Measurements from ENCODE around the gene YPEL5. TPM values are rescaled to one million over a fixed set of nuclear protein-coding genes. Genes with fewer than 3 reads are reported as not detected.

The YPEL5 gene
- total and polyA plus RNA-seq, 10 of the 15 experiments (the other 5 are each of a cell fraction or from before 2014, with no cell fraction given), result 18.8 to 47.3 (median 21.7) TPM

- in situ Hi-C loops (cut with MboI), result loop anchor here (5.0 kb wide), 1 partner anchor 502 kb away; no protein-coding TSS in a partner anchor
- ChIA-PET CTCF (interaction anchor here (0.6 to 5.8 kb wide), 8 partner anchors 33 to 505 kb away, joined by 3 to 108 read pairs (median 8); no protein-coding TSS in a partner anchor), SMC1A (ENCODE audit: uncharacterized antibody, unreplicated experiment) (interaction anchor here (1.3 to 12.7 kb wide), 6 partner anchors 23 to 506 kb away, joined by 4 to 444 read pairs (median 14); partner anchors contain the start of gene LBH), RAD21 (ENCODE audit: unreplicated experiment) (interaction anchor here (1.5 to 7.1 kb wide), 2 partner anchors 41 to 504 kb away, joined by 7 to 195 read pairs; no protein-coding TSS in a partner anchor), POLR2A (interaction anchor here (0.7 kb wide), 1 partner anchor 55 kb away, joined by 3 read pairs; no protein-coding TSS in a partner anchor)
- Histone ChIP-seq H3K9me3 (replicated peaks; ENCODE audit: control insufficient read depth, insufficient read depth, low read length) (no peaks in the 10 kb centered on the region), H4K20me1 (ENCODE audit: control insufficient read depth, insufficient read depth) (no peaks in the 10 kb centered on the region; the same call in 1 of the 2 replicates), H3K4me1 (ENCODE audit: control insufficient read depth, insufficient read depth, low read length) (peaks cover 2% of the 10 kb centered on the region), H3K4me3 (no peak overlapping the region), H3K27ac (ENCODE audit: control insufficient read depth, insufficient read depth) (no peak overlapping the region), H3K79me2 (ENCODE audit: control insufficient read depth, insufficient read depth, low read length) (no peaks in the 10 kb centered on the region), H3K36me3 (ENCODE audit: control insufficient read depth in 2 of 2, insufficient read depth in 2 of 2, low read length in 1 of 2) (no peaks in the 10 kb centered on the region), H2AFZ (ENCODE audit: control insufficient read depth, low read depth, low read length) (no peak overlapping the region), H3K27me3 (replicated peaks in 1 of 2; ENCODE audit: control insufficient read depth in 2 of 2, insufficient read depth in 2 of 2, low read length in 1 of 2) (no peaks in the 10 kb centered on the region; a peak in 1 of 4 replicates), H3K4me2 (ENCODE audit: control insufficient read depth, insufficient read depth) (no peak overlapping the region), H3K9ac (ENCODE audit: control insufficient read depth, insufficient read depth, low read length) (no peak overlapping the region)
- intact Hi-C loops (cut with micrococcal nuclease; ENCODE audit: unreplicated experiment), result loop anchor here (5.0 kb wide), 3 partner anchors 38 to 487 kb away; partner anchors contain the start of gene LCLAT1
- DNase-seq (ENCODE audit: low read depth, low spot score), result no peak
- WGBS (ENCODE audit: insufficient coverage, insufficient replicate concordance, low lambda C conversion rate, missing lambda C conversion rate), result 59% methylated on average over 1 of the region's 1 CpG
- BruUV-seq (replicated peaks), result no TSS peak
- no peak for ATAC-seq
- no peak for FAIRE-seq
- TF ChIP-seq ZNF687 (IDR thresholded peaks at IDR 0.05), result no peak
- TF ChIP-seq PML (IDR thresholded peaks at IDR 0.05; ENCODE audit: low read length), result no peak
- TF ChIP-seq GABPA (IDR thresholded peaks at IDR 0.05; ENCODE audit: low read depth), result no peak
- no peak for TF ChIP-seq NKRF (conservative IDR thresholded peaks at IDR 0.05)
- no peak for TF ChIP-seq TCF12 (IDR thresholded peaks at IDR 0.05; ENCODE audit: low read depth, low read length)
- no peak for TF ChIP-seq MYB (IDR thresholded peaks at IDR 0.05; ENCODE audit: borderline replicate concordance, low read depth, low read length)
- no peak for TF ChIP-seq WRNIP1 (IDR thresholded peaks at IDR 0.05; ENCODE audit: borderline replicate concordance, low read depth, low read length)
- no peak for TF ChIP-seq E4F1 (IDR thresholded peaks at IDR 0.05; ENCODE audit: borderline replicate concordance, partially characterized antibody)
- TF ChIP-seq, protein P1, sequence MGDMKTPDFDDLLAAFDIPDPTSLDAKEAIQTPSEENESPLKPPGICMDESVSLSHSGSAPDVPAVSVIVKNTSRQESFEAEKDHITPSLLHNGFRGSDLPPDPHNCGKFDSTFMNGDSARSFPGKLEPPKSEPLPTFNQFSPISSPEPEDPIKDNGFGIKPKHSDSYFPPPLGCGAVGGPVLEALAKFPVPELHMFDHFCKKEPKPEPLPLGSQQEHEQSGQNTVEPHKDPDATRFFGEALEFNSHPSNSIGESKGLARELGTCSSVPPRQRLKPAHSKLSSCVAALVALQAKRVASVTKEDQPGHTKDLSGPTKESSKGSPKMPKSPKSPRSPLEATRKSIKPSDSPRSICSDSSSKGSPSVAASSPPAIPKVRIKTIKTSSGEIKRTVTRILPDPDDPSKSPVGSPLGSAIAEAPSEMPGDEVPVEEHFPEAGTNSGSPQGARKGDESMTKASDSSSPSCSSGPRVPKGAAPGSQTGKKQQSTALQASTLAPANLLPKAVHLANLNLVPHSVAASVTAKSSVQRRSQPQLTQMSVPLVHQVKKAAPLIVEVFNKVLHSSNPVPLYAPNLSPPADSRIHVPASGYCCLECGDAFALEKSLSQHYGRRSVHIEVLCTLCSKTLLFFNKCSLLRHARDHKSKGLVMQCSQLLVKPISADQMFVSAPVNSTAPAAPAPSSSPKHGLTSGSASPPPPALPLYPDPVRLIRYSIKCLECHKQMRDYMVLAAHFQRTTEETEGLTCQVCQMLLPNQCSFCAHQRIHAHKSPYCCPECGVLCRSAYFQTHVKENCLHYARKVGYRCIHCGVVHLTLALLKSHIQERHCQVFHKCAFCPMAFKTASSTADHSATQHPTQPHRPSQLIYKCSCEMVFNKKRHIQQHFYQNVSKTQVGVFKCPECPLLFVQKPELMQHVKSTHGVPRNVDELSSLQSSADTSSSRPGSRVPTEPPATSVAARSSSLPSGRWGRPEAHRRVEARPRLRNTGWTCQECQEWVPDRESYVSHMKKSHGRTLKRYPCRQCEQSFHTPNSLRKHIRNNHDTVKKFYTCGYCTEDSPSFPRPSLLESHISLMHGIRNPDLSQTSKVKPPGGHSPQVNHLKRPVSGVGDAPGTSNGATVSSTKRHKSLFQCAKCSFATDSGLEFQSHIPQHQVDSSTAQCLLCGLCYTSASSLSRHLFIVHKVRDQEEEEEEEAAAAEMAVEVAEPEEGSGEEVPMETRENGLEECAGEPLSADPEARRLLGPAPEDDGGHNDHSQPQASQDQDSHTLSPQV (IDR thresholded peaks at IDR 0.05), result no peak
- TF ChIP-seq POLR2A (IDR thresholded peaks at IDR 0.05; ENCODE audit: low read depth, low read length), result no peak
- TF ChIP-seq YY1 (IDR thresholded peaks at IDR 0.05; ENCODE audit: low read depth, low read length), result no peak
Observed at GRCh38 chr2:30205456-30205855, 58.6 kb downstream of the YPEL5 start.

Data from GM12878 (cell line).